Right atrium auricular region (tissue), 2 donors: ENCODE data around the gene HPSE2. TPM values are rescaled to one million over a fixed set of nuclear protein-coding genes. Genes with fewer than 3 reads are reported as not detected.
"Not testable (repeated sequence)": the region's sequence is repeated elsewhere in the genome, so short reads cannot be mapped to it uniquely, and the experiment has no call there.

ENCODE experiments used
- DNase-seq: peaks from one replicate; pipeline ENCODE4 v3.0.0-alpha.2; 2019; ENCODE audit warnings: low spot score
- H3K27ac ChIP-seq, 2 donors: fragments of 200-600 bp; sonication (generic); 1 replicate in 1 of 2; 2 replicates in 1 of 2; pipeline ENCODE4 v1.5.1; 2016 to 2019
- H3K27me3 ChIP-seq, 2 donors: fragments of 200-600 bp; sonication (generic); one replicate each; pipeline versions ENCODE4 v1.5.1 to v1.6.0; 2017 to 2019
- H3K36me3 ChIP-seq: fragments of 200-600 bp; sonication (generic); one replicate; pipeline ENCODE4 v1.5.1; 2016
- H3K4me1 ChIP-seq, 2 donors: fragments of 200-600 bp; sonication (generic); one replicate each; pipeline versions ENCODE4 v1.5.1 to v1.6.0; 2017 to 2019
- H3K4me3 ChIP-seq, 2 donors: fragments of 200-600 bp; sonication (generic); 1 replicate in 1 of 2; 2 replicates in 1 of 2; pipeline ENCODE4 v1.5.1; 2017 to 2019; ENCODE audit warnings: mild to moderate bottlenecking in 1 of 2, moderate library complexity in 1 of 2
- H3K9me3 ChIP-seq, 2 donors: fragments of 200-600 bp; sonication (generic); one replicate each; pipeline ENCODE4 v1.5.1; 2019
- CTCF ChIP-seq, 2 donors: fragments of 200-600 bp; sonication (generic); IDR thresholded peaks; one replicate each; pipeline ENCODE4 v1.5.1; 2019; ENCODE audit warnings: antibody characterized with exemption in 2 of 2
- total RNA-seq, 2 donors: library from RNA; depleted of rRNA; stranded (reverse); fragments of >200 nt; gene quantifications; one replicate each; pipeline ENCODE4 v1.1.0, GENCODE V29; 2016

Gene HPSE2
- total RNA-seq, 2 donors from 2014 or later: not detected

- no peak for TF ChIP-seq CTCF (IDR thresholded peaks at IDR 0.05)
- no peaks in the 10 kb centered on the region for H3K4me1 ChIP-seq
Measured at GRCh38 chr10:98560565-98560964, 675.1 kb downstream of the HPSE2 start.

GRCh38 chr10:98556061-98556460 lies 679.6 kb downstream of the HPSE2 start:
- H3K4me3 ChIP-seq: no peak overlapping the region
- no peak for TF ChIP-seq CTCF (IDR thresholded peaks at IDR 0.05)
- H3K9me3 ChIP-seq: no peaks in the 10 kb centered on the region
- DNase-seq: no peak
- no peaks in the 10 kb centered on the region for H3K27me3 ChIP-seq
- no peak overlapping the region for H3K27ac ChIP-seq
- H3K4me1 ChIP-seq: no peaks in the 10 kb centered on the region
- no peaks in the 10 kb centered on the region for H3K36me3 ChIP-seq

More at GRCh38 chr10:98560565-98560964, 675.1 kb downstream of the HPSE2 start:
- H3K27me3 ChIP-seq: no peaks in the 10 kb centered on the region
- no peak overlapping the region for H3K27ac ChIP-seq
- H3K9me3 ChIP-seq: no peaks in the 10 kb centered on the region
- no peaks in the 10 kb centered on the region for H3K36me3 ChIP-seq
- DNase-seq: no peak
- H3K4me3 ChIP-seq: no peak overlapping the region

- no peaks in the 10 kb centered on the region for H3K9me3 ChIP-seq
- H3K4me3 ChIP-seq: no peak overlapping the region
- DNase-seq: no peak
- no peaks in the 10 kb centered on the region for H3K27me3 ChIP-seq
- H3K27ac ChIP-seq: no peak overlapping the region
- no peaks in the 10 kb centered on the region for H3K4me1 ChIP-seq
- no peaks in the 10 kb centered on the region for H3K36me3 ChIP-seq
- TF ChIP-seq CTCF (IDR thresholded peaks at IDR 0.05): no peak
Measured at GRCh38 chr10:98555021-98555619, 680.5 kb downstream of the HPSE2 start.

- DNase-seq, H3K36me3 ChIP-seq: not testable (repeated sequence)
Measured at GRCh38 chr10:98541561-98541960, 694.1 kb downstream of the HPSE2 start.

GRCh38 chr10:98539578-98539977 lies 696.1 kb downstream of the HPSE2 start:
- H3K27ac ChIP-seq: no peak overlapping the region

More at GRCh38 chr10:98541561-98541960, 694.1 kb downstream of the HPSE2 start:
- H3K4me3 ChIP-seq, H3K27ac ChIP-seq, H3K27me3 ChIP-seq, H3K9me3 ChIP-seq, H3K4me1 ChIP-seq: not testable (repeated sequence)

GRCh38 chr10:98538472-98538871 lies 697.2 kb downstream of the HPSE2 start:
- no peaks in the 10 kb centered on the region for H3K36me3 ChIP-seq
- no peaks in the 10 kb centered on the region for H3K4me1 ChIP-seq
- no peaks in the 10 kb centered on the region for H3K27me3 ChIP-seq
- no peak overlapping the region for H3K4me3 ChIP-seq
- H3K9me3 ChIP-seq: no peaks in the 10 kb centered on the region
- DNase-seq: no peak
- TF ChIP-seq CTCF (IDR thresholded peaks at IDR 0.05): no peak
- H3K27ac ChIP-seq: no peak overlapping the region

More at GRCh38 chr10:98539578-98539977, 696.1 kb downstream of the HPSE2 start:
- DNase-seq: no peak
- TF ChIP-seq CTCF (IDR thresholded peaks at IDR 0.05): no peak
- no peak overlapping the region for H3K4me3 ChIP-seq
- no peaks in the 10 kb centered on the region for H3K36me3 ChIP-seq
- no peaks in the 10 kb centered on the region for H3K27me3 ChIP-seq
- H3K9me3 ChIP-seq: no peaks in the 10 kb centered on the region
- H3K4me1 ChIP-seq: no peaks in the 10 kb centered on the region
